ENCODE results near the gene USP14.

The USP14 gene

GRCh38 chr18:248053-248452, 89.7 kb downstream of the USP14 start:
- H2AFZ ChIP-seq (ENCODE audit: low read depth, low read length): no peak overlapping the region
- H3K4me3 ChIP-seq (ENCODE audit: low read depth in 1 of 2, low read length in 2 of 2): no peak overlapping the region
- no peaks in the 10 kb centered on the region for H3K79me2 ChIP-seq (ENCODE audit: insufficient read depth, low read length)
- H3K36me3 ChIP-seq (ENCODE audit: insufficient read depth, low read length): peaks cover 87% of the 10 kb centered on the region
- H3K9ac ChIP-seq (ENCODE audit: low read depth, low read length): no peak overlapping the region
- no peaks in the 10 kb centered on the region for H3K4me1 ChIP-seq (ENCODE audit: insufficient read depth, low read length)
- no peak for TF ChIP-seq CTCF (IDR thresholded peaks at IDR 0.05; ENCODE audit: borderline replicate concordance, extremely low read depth, low read length, poor library complexity, severe bottlenecking)
- no peak for TF ChIP-seq EZH2 (IDR thresholded peaks at IDR 0.05; ENCODE audit: borderline replicate concordance, low read depth, low read length, severe bottlenecking)
- H3K4me2 ChIP-seq (ENCODE audit: insufficient read depth, low read length): no peak overlapping the region
- no peaks in the 10 kb centered on the region for H4K20me1 ChIP-seq (ENCODE audit: insufficient read depth, low read length)
- no peaks in the 10 kb centered on the region for H3K27me3 ChIP-seq (ENCODE audit: insufficient read depth, low read length, poor library complexity)
- ATAC-seq (ENCODE audit: insufficient read depth, low read depth) (no peak), DNase-seq (no peak)
- no peaks in the 10 kb centered on the region for H3K9me3 ChIP-seq (ENCODE audit: insufficient read depth, low read length, severe bottlenecking)
- no peak overlapping the region for H3K27ac ChIP-seq (ENCODE audit: low read length)

GRCh38 chr18:250685-251084, 92.3 kb downstream of the USP14 start:
- no peaks in the 10 kb centered on the region for H3K27me3 ChIP-seq (ENCODE audit: insufficient read depth, low read length, poor library complexity)
- ATAC-seq (ENCODE audit: insufficient read depth, low read depth) (no peak), DNase-seq (no peak)
- H3K4me3 ChIP-seq (ENCODE audit: low read depth in 1 of 2, low read length in 2 of 2): no peak overlapping the region
- H3K79me2 ChIP-seq (ENCODE audit: insufficient read depth, low read length): no peaks in the 10 kb centered on the region
- H3K9ac ChIP-seq (ENCODE audit: low read depth, low read length): no peak overlapping the region
- H3K4me1 ChIP-seq (ENCODE audit: insufficient read depth, low read length): no peaks in the 10 kb centered on the region
- H4K20me1 ChIP-seq (ENCODE audit: insufficient read depth, low read length): no peaks in the 10 kb centered on the region
- no peak overlapping the region for H3K27ac ChIP-seq (ENCODE audit: low read length)
- TF ChIP-seq EZH2 (IDR thresholded peaks at IDR 0.05; ENCODE audit: borderline replicate concordance, low read depth, low read length, severe bottlenecking) (no peak), CTCF (IDR thresholded peaks at IDR 0.05; ENCODE audit: borderline replicate concordance, extremely low read depth, low read length, poor library complexity, severe bottlenecking) (no peak)
- H3K36me3 ChIP-seq (ENCODE audit: insufficient read depth, low read length): peaks cover 92% of the 10 kb centered on the region
- no peak overlapping the region for H3K4me2 ChIP-seq (ENCODE audit: insufficient read depth, low read length)
- no peaks in the 10 kb centered on the region for H3K9me3 ChIP-seq (ENCODE audit: insufficient read depth, low read length, severe bottlenecking)
- no peak overlapping the region for H2AFZ ChIP-seq (ENCODE audit: low read depth, low read length)

- H3K27ac ChIP-seq (ENCODE audit: low read length): no peak overlapping the region
- no peak overlapping the region for H3K4me2 ChIP-seq (ENCODE audit: insufficient read depth, low read length)
- H4K20me1 ChIP-seq (ENCODE audit: insufficient read depth, low read length): no peaks in the 10 kb centered on the region
- no peaks in the 10 kb centered on the region for H3K79me2 ChIP-seq (ENCODE audit: insufficient read depth, low read length)
- no peak for TF ChIP-seq EZH2 (IDR thresholded peaks at IDR 0.05; ENCODE audit: borderline replicate concordance, low read depth, low read length, severe bottlenecking)
- TF ChIP-seq CTCF (IDR thresholded peaks at IDR 0.05; ENCODE audit: borderline replicate concordance, extremely low read depth, low read length, poor library complexity, severe bottlenecking): no peak
- no peak overlapping the region for H3K4me3 ChIP-seq (ENCODE audit: low read depth in 1 of 2, low read length in 2 of 2)
- no peaks in the 10 kb centered on the region for H3K4me1 ChIP-seq (ENCODE audit: insufficient read depth, low read length)
- no peak overlapping the region for H3K9ac ChIP-seq (ENCODE audit: low read depth, low read length)
- ATAC-seq (ENCODE audit: insufficient read depth, low read depth) (no peak), DNase-seq (no peak)
- no peaks in the 10 kb centered on the region for H3K9me3 ChIP-seq (ENCODE audit: insufficient read depth, low read length, severe bottlenecking)
- H2AFZ ChIP-seq (ENCODE audit: low read depth, low read length): no peak overlapping the region
- H3K36me3 ChIP-seq (ENCODE audit: insufficient read depth, low read length): peaks cover 93% of the 10 kb centered on the region
- no peaks in the 10 kb centered on the region for H3K27me3 ChIP-seq (ENCODE audit: insufficient read depth, low read length, poor library complexity)
Observed at GRCh38 chr18:251572-251971, 93.2 kb downstream of the USP14 start.

GRCh38 chr18:253121-253520, 94.8 kb downstream of the USP14 start:
- Histone ChIP-seq H3K4me1 (ENCODE audit: insufficient read depth, low read length) (no peaks in the 10 kb centered on the region), H3K27ac (ENCODE audit: low read length) (no peak overlapping the region), H2AFZ (ENCODE audit: low read depth, low read length) (no peak overlapping the region), H3K27me3 (ENCODE audit: insufficient read depth, low read length, poor library complexity) (no peaks in the 10 kb centered on the region), H3K79me2 (ENCODE audit: insufficient read depth, low read length) (no peaks in the 10 kb centered on the region; the same call in 1 of the 2 replicates), H3K4me3 (ENCODE audit: low read depth in 1 of 2, low read length in 2 of 2) (no peak overlapping the region), H4K20me1 (ENCODE audit: insufficient read depth, low read length) (no peaks in the 10 kb centered on the region), H3K9ac (ENCODE audit: low read depth, low read length) (no peak overlapping the region), H3K9me3 (ENCODE audit: insufficient read depth, low read length, severe bottlenecking) (no peaks in the 10 kb centered on the region), H3K36me3 (ENCODE audit: insufficient read depth, low read length) (peaks cover 94% of the 10 kb centered on the region), H3K4me2 (ENCODE audit: insufficient read depth, low read length) (no peak overlapping the region)
- DNase-seq (no peak), ATAC-seq (ENCODE audit: insufficient read depth, low read depth) (no peak)
- TF ChIP-seq CTCF (IDR thresholded peaks at IDR 0.05; ENCODE audit: borderline replicate concordance, extremely low read depth, low read length, poor library complexity, severe bottlenecking) (no peak), EZH2 (IDR thresholded peaks at IDR 0.05; ENCODE audit: borderline replicate concordance, low read depth, low read length, severe bottlenecking) (no peak)

Data from DND-41 (cell line).